GM21515 (cell line): ENCODE results near the gene KCNAB2.
"Not testable (repeated sequence)": the region's sequence is repeated elsewhere in the genome, so short reads cannot be mapped to it uniquely, and the experiment has no call there.

Experiments used
- ATAC-seq: cut with Tn5 transposase; IDR thresholded peaks from one replicate; pipeline ENCODE4 v1.9.1; 2021; ENCODE audit not compliant: unreplicated experiment

Gene KCNAB2

DNA sequence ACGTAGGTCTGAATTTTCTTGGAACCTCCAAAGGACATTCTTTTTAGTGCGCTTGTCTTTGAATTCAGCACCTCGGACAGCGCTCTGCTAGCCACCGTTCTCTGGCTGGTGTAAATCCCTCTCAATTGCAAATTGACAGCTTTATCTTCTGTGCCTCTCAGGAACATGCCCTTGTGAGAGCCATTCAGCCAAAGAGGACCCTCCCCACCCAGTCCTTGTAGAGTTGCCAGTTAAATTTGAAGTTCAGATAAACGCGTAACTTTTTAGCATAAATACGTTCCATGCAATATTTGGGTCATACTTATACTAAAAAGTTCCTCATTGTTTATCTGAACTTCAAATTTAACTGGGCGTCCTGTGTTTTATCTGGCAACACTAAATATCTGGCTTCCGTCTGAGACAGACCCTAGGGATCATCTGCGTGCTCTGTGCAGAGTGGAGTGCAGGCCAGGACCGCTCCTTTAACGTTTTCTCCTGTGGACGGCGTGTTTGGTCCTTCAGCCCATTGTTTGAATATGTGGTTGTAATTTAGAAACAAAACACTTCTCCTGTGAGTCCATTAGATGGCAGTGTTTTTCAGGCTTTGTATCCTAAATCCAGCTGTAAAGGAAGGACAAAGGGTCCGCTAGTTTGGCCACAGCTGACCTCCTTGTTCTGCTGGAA is 7.0 kb downstream of the KCNAB2 start:
- ATAC-seq = no peak

DNA sequence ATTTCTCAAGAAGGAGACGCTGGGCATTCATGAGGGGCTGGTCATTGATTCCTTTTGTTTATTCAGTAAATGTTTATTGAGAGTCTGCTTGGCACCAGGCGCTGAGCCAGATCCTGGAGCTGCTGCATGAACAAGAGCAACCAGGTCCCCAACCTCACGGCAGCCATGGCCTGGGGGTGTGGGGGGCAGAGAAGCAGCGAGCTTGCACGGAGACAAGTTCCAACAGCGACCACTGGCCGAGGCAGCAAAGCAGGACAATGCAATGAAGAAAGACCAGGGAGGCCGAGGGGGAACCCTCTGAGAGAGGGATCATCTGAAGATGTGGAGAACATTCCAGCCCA is 7.5 kb downstream of the KCNAB2 start:
- ATAC-seq = no peak

DNA sequence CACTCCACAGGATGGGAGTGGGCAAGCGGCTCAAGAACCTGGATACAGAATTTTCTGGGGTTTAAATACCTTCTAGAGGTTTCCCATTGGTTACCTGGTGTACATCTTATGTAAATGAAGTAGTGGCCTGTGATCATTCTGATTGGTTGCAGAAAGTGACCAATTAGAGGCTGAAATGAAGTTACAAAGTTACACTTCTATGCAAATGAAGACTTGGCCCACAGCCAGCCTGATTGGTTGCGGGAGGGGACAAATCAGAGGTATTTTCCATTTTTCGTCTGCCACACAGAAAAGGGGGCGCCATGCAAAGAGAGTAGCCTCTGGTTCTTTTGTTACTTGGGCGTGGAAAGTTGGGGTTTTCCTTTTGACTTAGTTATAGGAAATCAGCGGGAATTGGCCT is 8.9 kb downstream of the KCNAB2 start:
- ATAC-seq = no peak

DNA sequence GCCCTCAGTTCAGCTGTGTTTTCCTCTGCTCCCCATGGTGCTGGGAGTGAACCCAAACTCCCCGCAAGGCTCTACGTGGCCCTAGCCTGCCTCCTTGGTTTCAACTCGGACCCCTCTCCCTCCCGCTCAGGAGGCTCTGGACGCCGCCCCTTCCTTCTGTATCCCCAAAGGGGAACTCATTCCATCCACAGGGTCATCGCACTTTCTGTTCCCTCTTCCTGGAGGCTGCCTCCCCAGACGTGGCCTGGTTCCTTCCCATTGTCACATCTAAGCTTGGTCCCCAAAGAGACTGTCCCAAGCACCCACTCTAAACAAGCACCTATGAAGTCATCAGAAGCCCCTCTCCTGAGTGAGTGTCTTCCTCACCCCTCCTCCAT is 10.9 kb downstream of the KCNAB2 start:
- ATAC-seq = no peak

DNA sequence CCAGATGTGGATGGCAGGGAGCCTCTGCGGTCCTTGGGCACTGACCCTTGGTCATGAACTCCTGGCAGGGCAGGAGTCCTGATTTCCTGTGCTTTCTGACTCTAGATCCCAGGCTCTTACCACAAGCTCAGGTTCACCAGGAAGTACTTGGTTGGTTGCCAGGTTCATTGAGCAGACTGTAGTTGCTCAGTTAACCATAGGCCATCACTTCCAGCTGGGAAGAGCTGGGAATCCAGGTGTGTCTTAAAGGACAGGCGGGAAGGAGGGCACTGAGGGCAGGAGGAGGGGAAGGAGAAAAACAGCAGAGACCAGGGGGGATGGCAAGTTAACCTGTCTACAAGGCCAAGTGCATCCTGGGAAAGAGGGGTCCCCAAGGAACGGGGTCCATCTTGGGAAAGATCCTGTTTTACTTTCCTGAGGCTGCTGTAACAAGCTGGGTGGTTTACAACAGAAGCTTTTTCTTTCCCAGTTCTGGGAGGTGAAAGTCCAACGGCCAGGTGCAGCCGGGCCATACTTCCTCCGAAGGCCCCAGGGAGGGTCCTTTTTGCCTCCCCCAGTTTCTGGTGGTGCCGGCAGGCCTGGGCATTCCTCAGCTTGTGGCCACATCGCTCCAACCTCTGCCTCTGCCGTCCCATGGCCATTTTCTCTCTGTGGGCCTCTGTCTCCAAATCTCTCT is 11.6 kb downstream of the KCNAB2 start:
- ATAC-seq = no peak

DNA sequence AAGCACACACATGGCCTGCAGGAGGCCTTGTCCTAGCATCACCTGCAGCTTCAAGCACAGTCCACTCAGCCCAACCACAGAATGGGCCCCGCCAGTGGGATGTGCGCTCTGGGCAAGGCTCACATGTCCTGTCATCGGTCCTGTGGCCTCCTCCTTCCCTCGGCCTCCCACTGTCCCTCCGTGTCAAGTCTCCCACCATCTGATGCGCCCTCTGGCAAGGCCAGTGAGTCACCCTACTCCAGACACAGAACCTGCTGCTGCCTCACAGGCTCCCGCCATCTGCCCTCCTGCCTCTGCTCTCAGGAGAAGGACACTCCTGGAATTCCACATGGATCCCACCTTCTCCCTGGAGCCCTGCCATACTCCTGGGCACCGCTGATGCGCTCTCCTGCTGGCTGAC is 14.2 kb downstream of the KCNAB2 start:
- no peak for ATAC-seq

DNA sequence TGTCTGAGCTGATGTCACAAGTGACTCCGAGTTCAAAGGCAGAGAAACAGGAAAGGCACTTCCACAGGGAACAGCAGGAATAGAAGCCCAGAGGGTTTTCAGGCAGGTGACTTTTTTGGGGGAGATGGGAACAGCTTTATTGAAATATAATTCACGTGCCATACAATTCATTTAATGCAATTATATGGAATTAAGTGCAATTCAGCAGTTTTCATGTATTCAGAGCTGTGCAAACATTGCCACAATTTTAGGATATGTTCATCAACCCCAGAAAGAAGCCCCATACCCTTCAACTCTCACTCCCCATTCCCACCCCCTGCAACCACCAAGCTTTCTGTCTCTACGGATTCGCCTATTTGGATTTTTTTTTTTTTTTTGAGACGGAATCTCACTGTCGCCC is 17.0 kb downstream of the KCNAB2 start:
- no peak for ATAC-seq

DNA sequence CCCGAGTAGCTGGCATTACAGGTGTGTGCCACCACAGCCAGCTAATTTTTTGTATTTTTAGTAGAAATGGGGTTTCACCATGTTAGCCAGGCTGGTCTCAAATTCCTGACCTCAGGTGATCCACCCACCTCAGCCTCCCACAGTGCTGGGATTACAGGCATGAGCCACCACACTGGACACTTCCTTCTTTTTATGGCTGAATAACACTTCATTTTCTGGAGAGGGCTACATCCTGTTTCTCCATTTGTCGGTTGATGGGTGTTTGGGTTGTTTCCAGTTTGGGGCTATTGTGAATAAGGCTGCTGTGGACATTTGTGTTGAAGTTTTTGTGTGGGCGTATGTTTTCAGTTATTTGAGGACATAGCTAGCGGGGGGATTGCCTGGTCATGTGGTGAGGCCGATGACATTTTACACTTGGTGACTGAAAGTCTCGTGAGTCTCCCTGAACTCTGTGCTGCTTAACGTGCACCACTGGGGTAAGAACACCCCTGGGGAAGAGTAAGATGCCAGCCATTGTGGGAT is 17.9 kb downstream of the KCNAB2 start:
- not testable (repeated sequence) for ATAC-seq

DNA sequence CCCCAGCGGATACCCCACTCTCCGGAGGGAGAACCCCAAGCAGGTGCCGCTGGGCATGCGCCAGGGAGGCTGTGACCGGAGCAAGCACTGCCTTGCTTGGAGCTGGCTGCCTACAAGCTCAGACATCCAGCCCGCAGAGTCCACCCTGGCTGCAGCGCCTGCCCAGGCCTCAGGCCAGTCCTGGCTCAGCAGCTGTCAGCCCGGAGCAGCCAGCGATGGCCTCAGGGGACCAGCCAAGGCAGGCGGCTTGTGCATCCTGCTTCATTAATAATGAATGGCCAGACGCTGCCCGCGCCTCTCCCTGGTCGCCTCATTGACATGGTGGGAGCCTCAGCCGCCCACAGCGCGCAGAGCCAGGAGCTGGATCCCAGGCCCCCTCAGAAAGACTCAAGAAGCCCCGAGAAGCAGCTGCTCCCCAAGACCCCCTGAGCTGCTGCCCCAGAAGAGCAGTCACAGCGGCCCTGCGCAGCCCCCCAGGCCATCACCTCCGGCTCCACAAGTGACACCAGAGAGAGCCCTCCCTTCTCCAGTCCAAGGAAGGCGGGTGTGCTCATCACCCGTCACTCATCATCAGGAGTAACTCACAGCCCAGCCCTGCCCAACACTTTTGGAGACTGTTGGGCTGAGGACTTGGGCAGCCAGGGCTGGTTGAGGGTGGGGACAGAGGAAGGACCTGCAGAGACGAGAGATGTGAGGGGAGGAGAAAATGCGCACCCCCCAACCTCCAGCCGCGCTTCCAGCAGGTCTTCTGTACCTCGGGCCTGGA is 19.6 kb downstream of the KCNAB2 start:
- ATAC-seq = no peak

DNA sequence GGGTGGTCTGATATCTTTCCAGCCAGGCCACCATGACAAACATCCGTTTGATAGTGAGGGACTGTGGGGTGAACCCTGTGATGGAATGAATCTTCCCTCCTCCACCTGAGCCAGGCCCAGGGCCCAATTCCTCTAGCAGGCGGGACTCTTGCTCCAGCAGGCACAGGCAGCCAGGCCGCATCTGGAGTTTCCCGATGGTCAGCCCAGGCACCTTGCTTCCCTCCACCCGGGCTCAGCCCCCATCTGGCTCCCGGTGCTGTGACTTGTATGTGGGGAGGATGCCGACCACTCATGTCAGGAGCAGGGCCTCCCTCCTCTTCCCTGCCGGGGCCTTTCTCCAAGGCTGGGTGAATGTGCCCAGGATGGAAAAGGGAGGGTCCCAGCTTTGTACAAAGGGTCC is 21.0 kb downstream of the KCNAB2 start:
- no peak for ATAC-seq

DNA sequence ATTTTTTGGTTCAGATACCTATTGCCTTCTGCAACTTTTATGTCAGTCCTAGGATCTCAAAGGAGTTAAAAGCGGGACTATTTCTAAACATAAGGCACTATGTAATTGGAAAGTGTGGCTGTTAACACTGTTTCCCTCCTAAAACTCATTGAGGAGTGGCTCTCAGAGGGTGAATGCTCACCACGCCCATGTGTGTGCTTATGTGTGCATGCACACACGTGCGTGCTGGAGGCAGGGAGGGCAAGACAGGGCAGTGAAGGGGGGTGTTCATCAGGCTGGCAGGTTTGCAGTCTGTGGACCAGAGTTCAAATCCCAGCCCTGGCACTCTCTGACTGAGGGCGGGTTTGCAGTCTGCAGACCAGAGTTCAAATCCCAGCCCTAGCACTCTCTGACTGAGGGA is 22.4 kb downstream of the KCNAB2 start:
- ATAC-seq = no peak

DNA sequence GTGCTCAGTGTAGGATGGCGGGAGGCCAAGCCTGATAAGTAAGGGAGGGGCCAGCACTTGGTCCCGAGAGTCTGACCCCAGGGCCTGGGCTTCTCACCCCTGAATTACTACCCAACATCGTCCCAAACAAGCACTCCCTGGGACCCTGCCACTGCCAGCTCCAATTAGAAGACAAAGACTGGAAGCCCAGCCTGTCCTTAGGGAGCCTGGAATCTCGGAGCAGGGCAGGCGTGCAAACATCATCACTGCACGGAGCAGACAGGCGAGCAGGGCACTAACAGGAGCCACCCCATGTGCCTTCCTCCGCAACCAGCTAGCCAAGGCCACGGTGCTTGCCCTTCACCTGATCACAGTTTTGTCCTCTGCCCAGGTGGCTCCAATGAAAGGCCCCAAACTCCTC is 23.2 kb downstream of the KCNAB2 start:
- ATAC-seq = no peak

DNA sequence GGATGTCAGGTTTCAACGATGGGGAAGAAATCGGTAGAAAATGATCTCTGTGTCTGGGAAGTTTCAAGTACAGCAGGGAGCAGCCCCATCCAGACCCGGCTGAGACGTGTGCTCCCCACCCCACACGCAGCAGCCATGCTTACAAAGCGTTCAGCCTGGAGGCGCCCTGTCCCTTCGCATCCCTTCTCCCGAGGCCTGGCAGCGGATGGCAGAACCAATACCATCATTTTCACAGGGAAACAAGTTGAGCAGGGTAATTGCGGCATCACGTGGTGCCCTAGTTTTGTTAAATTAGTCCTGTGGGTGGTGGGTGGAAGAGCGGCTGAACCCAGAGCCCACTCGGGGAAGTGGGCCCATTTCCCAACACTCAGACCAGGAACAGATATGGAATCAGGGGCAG is 23.9 kb downstream of the KCNAB2 start:
- no peak for ATAC-seq

DNA sequence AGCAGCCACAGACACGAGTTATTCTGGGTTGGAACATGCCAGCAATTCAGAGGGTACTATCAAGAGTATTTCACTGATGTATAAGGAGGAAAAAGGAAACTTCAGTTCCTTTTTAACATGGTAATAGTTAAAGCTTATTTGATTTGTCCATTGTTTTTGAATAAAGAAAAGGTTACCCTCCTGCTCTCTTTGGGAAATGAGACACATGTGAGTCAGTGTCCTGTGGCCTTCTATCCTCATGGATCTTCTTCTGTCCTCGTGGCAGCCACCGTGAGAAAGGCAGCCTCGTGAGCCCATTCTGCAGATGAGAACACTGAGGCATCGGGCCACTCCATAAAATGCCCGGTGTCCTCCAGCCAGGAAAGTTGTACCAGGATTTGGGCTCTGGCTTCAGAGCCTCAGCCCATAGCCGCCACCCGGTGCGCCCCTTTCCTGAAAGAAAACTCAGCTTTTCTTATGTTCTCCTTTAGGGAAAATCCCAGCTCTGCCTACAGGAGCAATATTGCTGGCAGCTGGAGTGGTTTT is 24.8 kb downstream of the KCNAB2 start:
- ATAC-seq = no peak

DNA sequence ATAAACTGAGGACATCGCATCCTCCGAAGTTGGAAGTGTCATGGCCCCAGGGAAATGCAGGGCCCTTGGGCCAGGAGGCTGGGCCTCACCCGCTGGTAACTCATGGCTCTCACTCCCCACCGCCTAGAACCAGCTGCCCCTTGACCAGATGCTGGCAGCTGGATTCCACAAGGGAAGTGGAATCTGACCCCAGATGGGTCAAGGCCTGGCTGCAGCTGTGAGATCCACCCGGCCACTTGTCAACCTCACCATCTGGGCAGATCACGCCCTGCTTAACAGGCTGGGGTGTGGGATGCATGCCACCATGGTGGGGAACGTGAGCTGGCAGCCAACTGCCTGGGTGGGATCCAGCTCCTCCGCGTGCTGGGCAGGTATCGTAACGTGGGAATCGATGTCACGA is 25.5 kb downstream of the KCNAB2 start:
- no peak for ATAC-seq

DNA sequence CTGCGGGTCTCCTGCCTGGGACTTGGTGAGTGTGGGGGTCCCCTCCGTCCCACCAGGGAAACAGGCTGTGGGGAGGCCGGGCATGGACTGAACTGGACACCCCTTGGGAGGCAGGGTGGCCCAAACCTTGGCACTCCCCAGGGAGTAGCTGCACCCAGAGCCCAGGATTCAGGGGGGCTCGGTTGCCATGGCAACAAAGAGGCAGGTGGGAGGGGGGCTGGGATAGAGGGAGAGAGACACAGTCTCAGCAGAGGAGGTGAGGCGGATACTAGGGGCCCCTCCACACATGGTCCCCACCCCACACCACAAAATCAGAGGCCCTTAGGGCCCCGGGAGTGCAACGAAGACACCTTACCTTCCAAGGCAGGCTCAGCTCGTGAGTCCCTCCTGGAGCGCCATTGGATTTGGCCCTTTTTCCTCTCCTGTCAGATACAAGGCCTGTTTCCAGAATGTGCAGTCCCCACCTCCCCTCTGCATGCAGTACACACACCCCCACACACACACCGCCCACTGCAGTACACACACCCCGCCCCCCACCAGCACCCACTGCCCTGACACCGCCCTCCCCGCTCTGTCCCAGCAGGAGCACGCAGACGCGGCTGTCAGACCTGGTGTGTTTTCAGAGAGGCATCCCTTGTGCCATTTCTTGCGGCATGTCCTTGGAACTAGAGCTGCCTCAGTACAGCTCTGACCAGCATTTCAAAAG is 27.2 kb downstream of the KCNAB2 start:
- no peak for ATAC-seq

DNA sequence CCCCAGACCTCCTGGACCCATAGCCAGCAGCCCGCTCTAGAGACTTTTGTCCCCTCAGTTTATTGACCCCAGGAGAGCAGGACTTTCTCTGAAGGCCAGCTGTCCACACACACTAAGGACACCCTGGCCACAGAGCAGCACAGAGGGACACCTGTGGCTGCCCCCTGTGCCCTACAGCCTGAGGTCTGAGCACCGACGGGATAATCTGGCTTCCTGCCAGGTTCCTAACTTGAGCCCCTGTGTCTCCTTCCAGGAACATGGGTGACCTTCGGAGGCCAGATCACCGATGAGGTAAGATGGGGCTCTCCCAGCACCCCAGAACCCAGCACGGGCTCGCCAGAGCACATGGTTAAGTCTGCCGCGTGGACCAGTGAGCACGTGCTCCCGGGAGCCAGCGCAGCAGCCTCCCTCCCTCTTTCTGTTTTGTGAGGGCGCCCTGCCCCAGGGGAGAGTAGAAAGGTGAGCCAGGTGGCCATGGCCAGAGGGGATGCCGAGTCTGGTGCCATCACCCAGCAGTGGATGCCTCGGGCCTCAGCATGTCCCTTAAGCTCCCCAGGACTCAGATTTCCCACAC is 27.9 kb downstream of the KCNAB2 start:
- no peak for ATAC-seq

DNA sequence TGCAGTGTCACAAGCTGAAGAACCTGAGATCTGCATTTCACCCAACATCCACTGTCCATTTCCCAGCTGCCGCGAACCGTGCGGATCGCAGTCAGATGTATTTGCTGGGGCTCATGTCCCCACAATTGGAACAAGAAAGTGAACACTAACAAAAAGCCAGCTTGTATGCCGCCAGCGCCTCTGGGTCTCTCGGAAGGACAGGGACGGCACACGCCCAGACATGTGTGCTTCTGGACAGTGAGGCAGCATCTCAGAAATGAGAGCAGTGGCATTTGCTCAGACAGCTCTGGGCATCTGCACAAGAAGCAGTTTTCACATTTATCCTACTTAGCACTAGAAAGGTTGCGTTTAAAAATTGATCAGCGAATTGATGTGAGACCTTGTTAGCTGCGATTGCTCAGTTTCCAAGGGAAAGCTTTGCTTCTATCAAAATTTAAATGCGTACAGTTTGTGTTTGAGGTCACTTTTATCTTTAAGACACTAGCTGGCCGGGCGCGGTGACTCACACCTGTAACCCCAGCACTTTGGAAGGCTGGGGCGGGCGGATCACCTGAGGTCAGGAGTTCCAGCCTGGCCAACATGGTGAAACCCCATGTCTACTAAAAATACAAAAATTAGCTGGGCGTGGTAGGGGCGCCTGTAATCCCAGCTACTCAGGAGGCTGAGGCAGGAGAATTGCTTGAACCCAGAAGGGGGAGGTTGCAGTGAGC is 28.7 kb downstream of the KCNAB2 start:
- no peak for ATAC-seq

DNA sequence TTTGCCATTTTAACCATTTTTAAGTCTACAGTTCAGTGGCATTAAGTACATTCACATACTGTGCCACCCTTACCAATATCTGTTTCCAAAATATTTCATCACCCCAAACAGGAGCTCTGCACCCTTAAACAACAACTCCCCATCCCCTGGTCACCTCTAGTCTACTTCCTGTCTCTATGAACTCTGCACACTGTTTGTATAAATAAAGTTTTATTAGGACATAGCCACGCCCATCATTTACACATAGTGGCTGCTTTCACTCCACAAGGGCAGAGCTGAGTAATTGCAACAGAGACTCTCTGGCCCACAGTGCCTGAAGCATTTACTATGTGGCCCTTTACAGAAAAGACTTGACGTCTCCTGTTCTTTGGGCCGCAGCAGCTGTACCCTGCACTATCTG is 30.1 kb downstream of the KCNAB2 start:
- no peak for ATAC-seq

DNA sequence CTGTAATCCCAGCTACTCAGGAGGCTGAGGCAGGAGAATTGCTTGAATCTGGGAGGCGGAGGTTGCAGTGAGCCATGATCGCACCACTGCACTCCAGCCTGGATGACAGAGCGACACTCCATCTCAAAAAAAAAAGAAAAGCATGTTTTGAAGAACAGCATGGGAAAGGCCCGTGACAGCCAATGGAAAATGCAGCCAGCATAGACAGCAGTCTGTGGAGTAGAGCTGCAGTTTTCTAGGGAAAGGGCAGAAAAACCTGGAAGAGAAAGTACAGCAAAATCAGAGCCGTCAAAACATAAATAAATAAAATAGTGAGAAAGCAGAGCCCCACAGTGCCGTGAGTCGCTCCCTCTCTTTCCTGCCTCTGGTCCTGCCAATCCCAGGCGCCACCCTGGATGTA is 31.4 kb downstream of the KCNAB2 start:
- not testable (repeated sequence) for ATAC-seq
